LNCaP clone FGC (cell line): ENCODE results near the gene DENND5B.
A peak's percentile ranks its signal among the peaks of the same experiment; 100 is the strongest.

ENCODE experiments used
- DNase-seq: peaks from one replicate; pipeline ENCODE4 v3.0.0-alpha.2; 2011; ENCODE audit warnings: low read depth
- H3K4me3 ChIP-seq: 2 replicates; pipeline ENCODE4 v1.5.1; 2011; ENCODE audit warnings: mild to moderate bottlenecking, low read depth, low read length, control low read depth
- CTCF ChIP-seq: IDR thresholded peaks from 2 replicates; pipeline ENCODE4 v1.5.1; 2012; ENCODE audit warnings: mild to moderate bottlenecking; ENCODE audit not compliant: control insufficient read depth, insufficient read depth; ENCODE audit errors: extremely low read depth

The DENND5B gene

GRCh38 chr12:31519511-31519910, 71.4 kb downstream of the DENND5B start:
- H3K4me3 ChIP-seq, result no peak overlapping the region
- TF ChIP-seq CTCF, result no peak
- DNase-seq, result no peak

GRCh38 chr12:31518680-31519227, 72.2 kb downstream of the DENND5B start:
- H3K4me3 ChIP-seq, result no peak overlapping the region
- TF ChIP-seq CTCF, result no peak
- DNase-seq, result no peak

GRCh38 chr12:31517994-31518393, 72.9 kb downstream of the DENND5B start:
- DNase-seq, result peak; percentile 11
- H3K4me3 ChIP-seq, result no peak overlapping the region
- TF ChIP-seq CTCF, result no peak

GRCh38 chr12:31516702-31517101, 74.2 kb downstream of the DENND5B start:
- no peak overlapping the region for H3K4me3 ChIP-seq
- no peak for TF ChIP-seq CTCF
- DNase-seq, result no peak

GRCh38 chr12:31514912-31515311, 76.0 kb downstream of the DENND5B start:
- DNase-seq, result no peak
- TF ChIP-seq CTCF, result no peak
- no peak overlapping the region for H3K4me3 ChIP-seq

- no peak for TF ChIP-seq CTCF
- H3K4me3 ChIP-seq, result no peak overlapping the region
- no peak for DNase-seq
These were observed 80.9 kb downstream of the DENND5B start for GRCh38 chr12:31510034-31510433.

GRCh38 chr12:31508436-31509150, 82.3 kb downstream of the DENND5B start:
- DNase-seq, result no peak

More at GRCh38 chr12:31508436-31509150, 82.3 kb downstream of the DENND5B start:
- no peak overlapping the region for H3K4me3 ChIP-seq
- no peak for TF ChIP-seq CTCF
